SU-DHL-6 (cell line): ENCODE results near the gene DRC3.

Experiments
- CTCF ChIP-seq: fragments of 200-600 bp; sonication (generic); IDR thresholded peaks from one replicate; pipeline ENCODE4 v1.5.1; 2017; ENCODE audit warnings: antibody characterized with exemption, mild to moderate bottlenecking, low read length, moderate library complexity; ENCODE audit not compliant: insufficient read depth, poor library complexity, severe bottlenecking
- EZH2phosphoT487 ChIP-seq: fragments of 200-600 bp; sonication (generic), shearing (Covaris generic); conservative IDR thresholded peaks from 2 replicates; pipeline ENCODE4 v1.6.1; 2018; ENCODE audit warnings: mild to moderate bottlenecking, antibody characterized with exemption, low read length, moderate library complexity, mixed read lengths

DNA sequence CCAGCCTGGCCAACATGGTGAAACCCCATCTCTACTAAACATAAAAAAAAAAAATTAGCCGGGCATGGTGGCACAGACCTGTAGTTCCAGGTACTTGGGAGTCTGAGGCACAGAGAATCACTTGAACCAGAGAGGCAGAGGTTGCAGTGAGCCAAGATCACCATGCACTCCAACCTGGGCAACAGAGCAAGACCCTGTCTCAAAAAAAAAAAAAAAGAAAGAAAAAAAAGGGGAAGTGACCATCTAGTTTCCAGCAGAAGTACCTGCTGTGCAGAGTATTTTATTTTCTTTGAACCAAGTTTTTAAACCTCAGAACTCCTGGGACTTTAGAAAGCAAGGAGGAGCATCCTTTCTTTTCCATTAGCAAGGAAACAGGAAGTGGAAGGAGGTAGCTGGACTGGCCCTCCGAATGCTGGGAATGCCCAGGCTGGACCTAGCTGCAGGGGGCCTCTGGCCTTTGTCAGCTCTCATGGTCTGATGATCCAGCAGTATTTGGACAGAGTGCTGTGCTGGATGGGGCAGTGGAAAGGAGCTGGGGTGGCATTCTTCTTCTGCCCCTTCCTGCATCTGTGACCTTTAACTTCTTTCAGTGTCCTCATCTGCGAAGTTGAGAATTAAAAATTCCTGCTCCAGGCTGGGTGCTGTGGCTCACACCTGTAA lies 73.2 kb downstream of the DRC3 start:
- TF ChIP-seq CTCF (no peak), EZH2phosphoT487 (no peak)
